Mesenchymal stem cell (in vitro differentiated cells and primary cell): ENCODE measurements around the gene CIDEA.

Source experiments
- DNase-seq: peaks from one replicate; pipeline ENCODE4 v3.0.0-alpha.2; 2013
- H2AFZ ChIP-seq: one replicate; pipeline ENCODE4 v1.6.1; 2013; ENCODE audit warnings: low read depth, mild to moderate bottlenecking, control low read depth, inconsistent platforms, low read length, moderate library complexity
- H2AK5ac ChIP-seq: 2 replicates; pipeline ENCODE4 v1.6.1; 2013; ENCODE audit warnings: low read length, moderate library complexity, mild to moderate bottlenecking, inconsistent platforms; ENCODE audit not compliant: severe bottlenecking
- H2BK120ac ChIP-seq: one replicate; pipeline ENCODE4 v1.6.1; 2013; ENCODE audit warnings: low read depth, mild to moderate bottlenecking, inconsistent platforms, low read length, moderate library complexity
- H2BK12ac ChIP-seq, 2 experiments: one replicate each; pipeline ENCODE4 v1.6.1; 2013; ENCODE audit warnings: inconsistent platforms in 2 of 2, low read length in 2 of 2, mild to moderate bottlenecking in 2 of 2, moderate library complexity in 2 of 2, control low read depth in 1 of 2
- H2BK15ac ChIP-seq: one replicate; pipeline ENCODE4 v1.6.1; 2013; ENCODE audit warnings: mild to moderate bottlenecking, low read depth, inconsistent platforms; ENCODE audit not compliant: poor library complexity, severe bottlenecking
- H2BK5ac ChIP-seq: 2 replicates; pipeline ENCODE4 v1.6.1; 2013; ENCODE audit warnings: low read depth, mild to moderate bottlenecking, low read length, control low read depth, inconsistent platforms; ENCODE audit not compliant: poor library complexity, severe bottlenecking
- H3K14ac ChIP-seq, 2 experiments: one replicate each; pipeline ENCODE4 v1.6.1; 2013; ENCODE audit warnings: inconsistent platforms in 2 of 2, low read length in 2 of 2, control low read depth in 1 of 2, mild to moderate bottlenecking in 1 of 2, moderate library complexity in 1 of 2
- H3K18ac ChIP-seq, 2 experiments: one replicate each; pipeline ENCODE4 v1.6.1; 2013; ENCODE audit warnings: inconsistent platforms in 2 of 2, low read length in 2 of 2, control low read depth in 1 of 2, low read depth in 1 of 2, mild to moderate bottlenecking in 1 of 2
- H3K23ac ChIP-seq, 2 experiments: one replicate each; pipeline ENCODE4 v1.6.1; 2013; ENCODE audit warnings: inconsistent platforms in 2 of 2, low read length in 2 of 2, mild to moderate bottlenecking in 2 of 2, moderate library complexity in 2 of 2, control low read depth in 1 of 2
- H3K27ac ChIP-seq: 2 replicates; pipeline ENCODE4 v1.5.1; 2013; ENCODE audit warnings: mild to moderate bottlenecking, moderate library complexity, low read length, control low read depth, inconsistent platforms; ENCODE audit not compliant: poor library complexity, severe bottlenecking
- H3K27me3 ChIP-seq, 2 experiments: 2 replicates each; pipeline versions ENCODE4 v1.6.1 to v1.7.0; 2013; ENCODE audit warnings: low read length in 2 of 2, mild to moderate bottlenecking in 2 of 2, moderate library complexity in 2 of 2, control low read depth in 1 of 2, inconsistent platforms in 1 of 2; ENCODE audit not compliant: control insufficient read depth in 1 of 2, insufficient read depth in 1 of 2
- H3K36me3 ChIP-seq, 2 experiments: 2 replicates each; pipeline versions ENCODE4 v1.6.1 to v1.7.0; 2013; ENCODE audit warnings: low read length in 2 of 2, control low read depth in 1 of 2, inconsistent platforms in 1 of 2, low read depth in 1 of 2, mild to moderate bottlenecking in 1 of 2; ENCODE audit not compliant: insufficient read depth in 2 of 2, control insufficient read depth in 1 of 2
- H3K4ac ChIP-seq, 2 experiments: one replicate each; pipeline ENCODE4 v1.6.1; 2013; ENCODE audit warnings: inconsistent platforms in 2 of 2, low read length in 2 of 2, mild to moderate bottlenecking in 2 of 2, moderate library complexity in 2 of 2, control low read depth in 1 of 2, low read depth in 1 of 2
- H3K4me1 ChIP-seq: 2 replicates; pipeline ENCODE4 v1.6.1; 2013; ENCODE audit warnings: low read depth, low read length, control low read depth; ENCODE audit not compliant: control insufficient read depth, insufficient read depth
- H3K4me2 ChIP-seq: 2 replicates; pipeline ENCODE4 v1.6.1; 2013; ENCODE audit warnings: low read length, mild to moderate bottlenecking, inconsistent platforms; ENCODE audit not compliant: poor library complexity, severe bottlenecking
- H3K4me3 ChIP-seq, 2 experiments: 2 replicates each; pipeline versions ENCODE4 v1.5.1 to v1.7.0; 2013; ENCODE audit warnings: low read length in 2 of 2, mild to moderate bottlenecking in 2 of 2, control low read depth in 1 of 2, low read depth in 1 of 2; ENCODE audit not compliant: insufficient read depth in 1 of 2
- H3K79me1 ChIP-seq: replicated peaks from 2 replicates; pipeline ENCODE4 v1.6.1; 2013; ENCODE audit warnings: mild to moderate bottlenecking, control low read depth, low read length, inconsistent platforms; ENCODE audit not compliant: poor library complexity, severe bottlenecking
- H3K9ac ChIP-seq: 2 replicates; pipeline ENCODE4 v1.7.0; 2013; ENCODE audit warnings: mild to moderate bottlenecking, low read length, moderate library complexity
- H3K9me3 ChIP-seq: 2 replicates; pipeline ENCODE4 v1.7.0; 2013; ENCODE audit warnings: mild to moderate bottlenecking, low read length; ENCODE audit not compliant: control insufficient read depth
- H4K8ac ChIP-seq: one replicate; pipeline ENCODE4 v1.6.1; 2013; ENCODE audit warnings: inconsistent platforms, mild to moderate bottlenecking, low read length, moderate library complexity
- H4K91ac ChIP-seq: one replicate; pipeline ENCODE4 v1.6.1; 2013; ENCODE audit warnings: mild to moderate bottlenecking, low read length, inconsistent platforms
- WGBS: methylation state at CpG from one replicate; pipeline ENCODE4 v1.1.7; 2013; ENCODE audit warnings: mixed read lengths; 5-methylcytosine and 5-hydroxymethylcytosine counted together

CIDEA gene

GRCh38 chr18:12291161-12291560, 37.0 kb downstream of the CIDEA start:
- no peak overlapping the region for H3K4me2 ChIP-seq
- H2AK5ac ChIP-seq: no peak overlapping the region
- no peak overlapping the region for H3K9ac ChIP-seq
- H2BK120ac ChIP-seq: no peak overlapping the region
- H2BK12ac ChIP-seq: peak overlapping the region in 1 of 2 experiments; percentile 61
- H3K4ac ChIP-seq: no peak overlapping the region
- no peaks in the 10 kb centered on the region for H3K79me1 ChIP-seq
- H3K23ac ChIP-seq: no peak overlapping the region
- H3K14ac ChIP-seq: no peak overlapping the region
- no peak overlapping the region for H3K18ac ChIP-seq
- H3K4me3 ChIP-seq: no peak overlapping the region
- H3K4me1 ChIP-seq: peaks cover 20% of the 10 kb centered on the region
- no peak overlapping the region for H4K8ac ChIP-seq
- no peaks in the 10 kb centered on the region for H3K27me3 ChIP-seq
- DNase-seq: no peak
- H2BK15ac ChIP-seq: no peak overlapping the region
- H2AFZ ChIP-seq: no peak overlapping the region
- 97% methylated on average over 5 of the region's 6 CpGs for WGBS
- H3K9me3 ChIP-seq: no peaks in the 10 kb centered on the region
- H2BK5ac ChIP-seq: no peak overlapping the region
- no peak overlapping the region for H4K91ac ChIP-seq
- H3K27ac ChIP-seq: no peak overlapping the region
- no peaks in the 10 kb centered on the region for H3K36me3 ChIP-seq

DNA sequence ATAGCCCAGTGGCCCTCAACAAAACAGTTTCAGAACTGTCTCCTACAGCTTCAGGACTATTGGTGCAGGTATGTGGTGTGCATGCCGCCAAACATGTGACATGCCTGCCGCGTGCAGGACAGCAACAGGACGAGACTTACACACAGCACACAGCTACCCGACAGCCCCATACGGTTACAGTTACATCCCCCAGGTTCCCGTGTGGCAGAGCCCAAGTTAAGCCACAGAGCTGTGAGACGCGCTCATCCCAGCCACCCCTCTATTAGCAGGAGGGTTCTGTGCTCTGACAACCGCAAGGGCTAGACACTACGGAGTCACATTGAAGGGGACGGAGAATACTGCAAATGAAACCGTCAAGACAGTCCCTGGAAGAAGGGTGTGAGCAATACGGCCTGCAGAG, 37.5 kb downstream of the CIDEA start:
- Histone ChIP-seq H3K9ac (no peak overlapping the region), H2AK5ac (no peak overlapping the region), H2BK120ac (no peak overlapping the region), H3K27me3 (no peaks in the 10 kb centered on the region), H3K4me1 (peaks cover 20% of the 10 kb centered on the region), H4K8ac (peak overlapping the region; percentile 12), H3K4me3 (no peak overlapping the region), H4K91ac (peak overlapping the region; percentile 66), H2BK5ac (no peak overlapping the region), H2BK12ac (peak overlapping the region in 1 of 2 experiments; percentile 15), H3K79me1 (no peaks in the 10 kb centered on the region), H3K9me3 (no peaks in the 10 kb centered on the region), H3K14ac (peak overlapping the region in 1 of 2 experiments; percentile 30), H3K4ac (no peak overlapping the region), H3K27ac (no peak overlapping the region), H2AFZ (no peak overlapping the region), H3K36me3 (no peaks in the 10 kb centered on the region), H2BK15ac (no peak overlapping the region), H3K4me2 (no peak overlapping the region), H3K23ac (no peak overlapping the region), H3K18ac (peak overlapping the region in 1 of 2 experiments; percentile 1)
- 84% methylated on average over 13 of the region's 14 CpGs for WGBS
- no peak for DNase-seq

- H3K4me3 ChIP-seq: no peak overlapping the region
- no peak overlapping the region for H3K4me2 ChIP-seq
- no peak overlapping the region for H3K14ac ChIP-seq
- 82% methylated on average over 11 of the region's 11 CpGs for WGBS
- no peak overlapping the region for H2BK120ac ChIP-seq
- H3K9ac ChIP-seq: no peak overlapping the region
- H3K36me3 ChIP-seq: no peaks in the 10 kb centered on the region
- no peak overlapping the region for H3K27ac ChIP-seq
- no peaks in the 10 kb centered on the region for H3K79me1 ChIP-seq
- H2AK5ac ChIP-seq: no peak overlapping the region
- H2BK12ac ChIP-seq: no peak overlapping the region
- peak overlapping the region; percentile 7 for H4K8ac ChIP-seq
- no peaks in the 10 kb centered on the region for H3K9me3 ChIP-seq
- H2BK15ac ChIP-seq: peak overlapping the region; percentile 19
- no peaks in the 10 kb centered on the region for H3K27me3 ChIP-seq
- H3K23ac ChIP-seq: no peak overlapping the region
- no peak for DNase-seq
- H4K91ac ChIP-seq: no peak overlapping the region
- H3K4ac ChIP-seq: no peak overlapping the region
- H2AFZ ChIP-seq: no peak overlapping the region
- no peak overlapping the region for H2BK5ac ChIP-seq
- H3K4me1 ChIP-seq: peaks cover 6% of the 10 kb centered on the region
- no peak overlapping the region for H3K18ac ChIP-seq
Observed at GRCh38 chr18:12293831-12294230, 39.7 kb downstream of the CIDEA start.

- peak overlapping the region; percentile 2 to 46 for H3K4ac ChIP-seq
- H3K14ac ChIP-seq: no peak overlapping the region
- 72% methylated on average over 18 of the region's 18 CpGs for WGBS
- H2BK12ac ChIP-seq: peak overlapping the region; percentile 15 to 97
- peak overlapping the region; percentile 7 to 64 for H3K18ac ChIP-seq
- H4K8ac ChIP-seq: peak overlapping the region; percentile 93
- no peak overlapping the region for H2BK5ac ChIP-seq
- peak overlapping the region; percentile 15 for H2BK120ac ChIP-seq
- no peak overlapping the region for H3K4me2 ChIP-seq
- H2AFZ ChIP-seq: no peak overlapping the region
- H3K9ac ChIP-seq: no peak overlapping the region
- H3K4me1 ChIP-seq: peaks cover 3% of the 10 kb centered on the region
- H3K79me1 ChIP-seq: no peaks in the 10 kb centered on the region
- no peak overlapping the region for H3K27ac ChIP-seq
- no peaks in the 10 kb centered on the region for H3K9me3 ChIP-seq
- H3K4me3 ChIP-seq: no peak overlapping the region
- H3K27me3 ChIP-seq: no peaks in the 10 kb centered on the region
- peak overlapping the region; percentile 87 for H4K91ac ChIP-seq
- no peak overlapping the region for H2AK5ac ChIP-seq
- H3K36me3 ChIP-seq: no peaks in the 10 kb centered on the region
- H2BK15ac ChIP-seq: no peak overlapping the region
- DNase-seq: peak; percentile 57
- no peak overlapping the region for H3K23ac ChIP-seq
Observed at GRCh38 chr18:12295389-12296086, 41.4 kb downstream of the CIDEA start.
